Mesenchymal stem cell (in vitro differentiated cells and primary cell): ENCODE data around the gene TBC1D22A.

ENCODE experiments used
- DNase-seq: peaks from one replicate; pipeline ENCODE4 v3.0.0-alpha.2; 2013
- H2AFZ ChIP-seq: one replicate; pipeline ENCODE4 v1.6.1; 2013; ENCODE audit warnings: low read depth, mild to moderate bottlenecking, control low read depth, inconsistent platforms, low read length, moderate library complexity
- H2AK5ac ChIP-seq: 2 replicates; pipeline ENCODE4 v1.6.1; 2013; ENCODE audit warnings: low read length, moderate library complexity, mild to moderate bottlenecking, inconsistent platforms; ENCODE audit not compliant: severe bottlenecking
- H2BK120ac ChIP-seq: one replicate; pipeline ENCODE4 v1.6.1; 2013; ENCODE audit warnings: low read depth, mild to moderate bottlenecking, inconsistent platforms, low read length, moderate library complexity
- H2BK12ac ChIP-seq, 2 experiments: one replicate each; pipeline ENCODE4 v1.6.1; 2013; ENCODE audit warnings: inconsistent platforms in 2 of 2, low read length in 2 of 2, mild to moderate bottlenecking in 2 of 2, moderate library complexity in 2 of 2, control low read depth in 1 of 2
- H2BK15ac ChIP-seq: one replicate; pipeline ENCODE4 v1.6.1; 2013; ENCODE audit warnings: mild to moderate bottlenecking, low read depth, inconsistent platforms; ENCODE audit not compliant: poor library complexity, severe bottlenecking
- H2BK5ac ChIP-seq: 2 replicates; pipeline ENCODE4 v1.6.1; 2013; ENCODE audit warnings: low read depth, mild to moderate bottlenecking, low read length, control low read depth, inconsistent platforms; ENCODE audit not compliant: poor library complexity, severe bottlenecking
- H3K14ac ChIP-seq, 2 experiments: one replicate each; pipeline ENCODE4 v1.6.1; 2013; ENCODE audit warnings: inconsistent platforms in 2 of 2, low read length in 2 of 2, control low read depth in 1 of 2, mild to moderate bottlenecking in 1 of 2, moderate library complexity in 1 of 2
- H3K18ac ChIP-seq, 2 experiments: one replicate each; pipeline ENCODE4 v1.6.1; 2013; ENCODE audit warnings: inconsistent platforms in 2 of 2, low read length in 2 of 2, control low read depth in 1 of 2, low read depth in 1 of 2, mild to moderate bottlenecking in 1 of 2
- H3K23ac ChIP-seq, 2 experiments: one replicate each; pipeline ENCODE4 v1.6.1; 2013; ENCODE audit warnings: inconsistent platforms in 2 of 2, low read length in 2 of 2, mild to moderate bottlenecking in 2 of 2, moderate library complexity in 2 of 2, control low read depth in 1 of 2
- H3K27ac ChIP-seq: 2 replicates; pipeline ENCODE4 v1.5.1; 2013; ENCODE audit warnings: mild to moderate bottlenecking, moderate library complexity, low read length, control low read depth, inconsistent platforms; ENCODE audit not compliant: poor library complexity, severe bottlenecking
- H3K27me3 ChIP-seq, 2 experiments: 2 replicates each; pipeline versions ENCODE4 v1.6.1 to v1.7.0; 2013; ENCODE audit warnings: low read length in 2 of 2, mild to moderate bottlenecking in 2 of 2, moderate library complexity in 2 of 2, control low read depth in 1 of 2, inconsistent platforms in 1 of 2; ENCODE audit not compliant: control insufficient read depth in 1 of 2, insufficient read depth in 1 of 2
- H3K36me3 ChIP-seq, 2 experiments: 2 replicates each; pipeline versions ENCODE4 v1.6.1 to v1.7.0; 2013; ENCODE audit warnings: low read length in 2 of 2, control low read depth in 1 of 2, inconsistent platforms in 1 of 2, low read depth in 1 of 2, mild to moderate bottlenecking in 1 of 2; ENCODE audit not compliant: insufficient read depth in 2 of 2, control insufficient read depth in 1 of 2
- H3K4ac ChIP-seq, 2 experiments: one replicate each; pipeline ENCODE4 v1.6.1; 2013; ENCODE audit warnings: inconsistent platforms in 2 of 2, low read length in 2 of 2, mild to moderate bottlenecking in 2 of 2, moderate library complexity in 2 of 2, control low read depth in 1 of 2, low read depth in 1 of 2
- H3K4me1 ChIP-seq: 2 replicates; pipeline ENCODE4 v1.6.1; 2013; ENCODE audit warnings: low read depth, low read length, control low read depth; ENCODE audit not compliant: control insufficient read depth, insufficient read depth
- H3K4me2 ChIP-seq: 2 replicates; pipeline ENCODE4 v1.6.1; 2013; ENCODE audit warnings: low read length, mild to moderate bottlenecking, inconsistent platforms; ENCODE audit not compliant: poor library complexity, severe bottlenecking
- H3K4me3 ChIP-seq, 2 experiments: 2 replicates each; pipeline versions ENCODE4 v1.5.1 to v1.7.0; 2013; ENCODE audit warnings: low read length in 2 of 2, mild to moderate bottlenecking in 2 of 2, control low read depth in 1 of 2, low read depth in 1 of 2; ENCODE audit not compliant: insufficient read depth in 1 of 2
- H3K79me1 ChIP-seq: replicated peaks from 2 replicates; pipeline ENCODE4 v1.6.1; 2013; ENCODE audit warnings: mild to moderate bottlenecking, control low read depth, low read length, inconsistent platforms; ENCODE audit not compliant: poor library complexity, severe bottlenecking
- H3K9ac ChIP-seq: 2 replicates; pipeline ENCODE4 v1.7.0; 2013; ENCODE audit warnings: mild to moderate bottlenecking, low read length, moderate library complexity
- H3K9me3 ChIP-seq: 2 replicates; pipeline ENCODE4 v1.7.0; 2013; ENCODE audit warnings: mild to moderate bottlenecking, low read length; ENCODE audit not compliant: control insufficient read depth
- H4K8ac ChIP-seq: one replicate; pipeline ENCODE4 v1.6.1; 2013; ENCODE audit warnings: inconsistent platforms, mild to moderate bottlenecking, low read length, moderate library complexity
- H4K91ac ChIP-seq: one replicate; pipeline ENCODE4 v1.6.1; 2013; ENCODE audit warnings: mild to moderate bottlenecking, low read length, inconsistent platforms
- WGBS: methylation state at CpG from one replicate; pipeline ENCODE4 v1.1.7; 2013; ENCODE audit warnings: mixed read lengths; 5-methylcytosine and 5-hydroxymethylcytosine counted together

TBC1D22A gene

DNA sequence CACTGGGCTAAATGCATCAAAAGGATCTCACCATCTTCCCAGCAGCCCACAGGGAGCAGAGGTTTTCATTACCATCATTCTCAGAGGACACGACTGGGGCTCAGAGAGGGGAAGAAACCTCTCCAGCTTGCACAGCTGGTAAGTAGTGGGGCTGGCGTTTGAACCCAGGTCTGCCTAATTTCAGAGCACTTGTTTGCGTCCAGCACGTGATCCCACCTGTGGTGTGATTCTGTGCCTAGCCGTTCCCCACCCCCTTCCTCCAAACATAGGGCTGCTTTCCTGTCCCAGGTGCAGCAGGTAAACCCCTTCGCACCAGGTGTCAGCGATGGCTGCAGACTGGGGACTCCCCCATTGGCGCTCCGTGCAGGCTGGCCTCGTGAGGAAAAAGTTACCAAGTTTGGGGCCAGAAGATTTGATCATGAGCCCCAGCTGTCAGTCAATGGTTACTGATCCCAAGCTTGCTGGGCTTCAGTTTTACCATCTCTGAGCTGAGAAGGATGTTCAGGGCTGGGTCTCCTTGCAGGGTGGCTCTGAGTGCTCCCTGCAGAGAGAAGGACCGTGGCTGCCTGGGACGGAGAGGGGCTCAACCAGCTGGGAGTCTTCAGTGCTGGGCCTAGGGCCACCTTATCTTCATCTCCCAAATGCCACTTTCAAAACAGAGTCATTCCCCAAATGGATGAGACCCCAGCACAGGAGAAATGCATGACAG is 445.6 kb downstream of the TBC1D22A start:
- Histone ChIP-seq H4K91ac (no peak overlapping the region), H2BK15ac (no peak overlapping the region), H3K23ac (no peak overlapping the region), H3K27me3 (peaks cover 0 to 50% of the 10 kb centered on the region in 2 experiments), H3K14ac (no peak overlapping the region), H2AFZ (no peak overlapping the region), H3K4me3 (no peak overlapping the region), H3K4ac (no peak overlapping the region), H3K18ac (no peak overlapping the region), H3K4me1 (no peaks in the 10 kb centered on the region), H2AK5ac (no peak overlapping the region), H4K8ac (no peak overlapping the region), H2BK120ac (no peak overlapping the region), H3K4me2 (no peak overlapping the region), H3K36me3 (no peaks in the 10 kb centered on the region), H3K9me3 (peaks cover 6% of the 10 kb centered on the region), H2BK5ac (no peak overlapping the region), H3K27ac (no peak overlapping the region), H2BK12ac (no peak overlapping the region), H3K79me1 (no peaks in the 10 kb centered on the region), H3K9ac (no peak overlapping the region)
- WGBS, result 79% methylated on average over 12 of the region's 12 CpGs
- DNase-seq, result no peak

DNA sequence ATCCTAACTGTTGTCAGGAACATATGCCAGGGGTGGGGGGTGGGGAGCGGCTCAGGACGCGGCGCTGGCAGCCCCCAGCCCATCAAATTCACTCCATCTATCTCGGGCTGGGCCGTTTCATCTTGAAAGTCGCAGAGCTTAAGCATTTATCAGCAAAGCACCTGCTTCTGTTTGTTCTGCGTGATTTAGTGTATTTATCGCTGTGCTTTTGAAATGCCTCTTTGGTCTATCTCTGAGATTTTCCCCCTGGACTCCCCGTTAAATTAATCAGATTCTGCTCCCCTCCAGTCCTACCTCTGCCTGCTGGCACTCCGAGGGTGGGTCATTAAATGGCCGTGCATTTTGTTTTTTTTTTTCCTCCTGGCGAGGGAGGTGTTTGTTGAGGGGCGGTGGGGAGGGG is 446.2 kb downstream of the TBC1D22A start:
- 76% methylated on average over 13 of the region's 14 CpGs for WGBS
- Histone ChIP-seq H3K79me1 (no peaks in the 10 kb centered on the region), H3K4me2 (no peak overlapping the region), H2AK5ac (no peak overlapping the region), H3K23ac (no peak overlapping the region), H3K27me3 (peaks cover 0 to 44% of the 10 kb centered on the region in 2 experiments), H2BK120ac (no peak overlapping the region), H3K9ac (no peak overlapping the region), H3K9me3 (peaks cover 6% of the 10 kb centered on the region), H3K27ac (no peak overlapping the region), H3K4me1 (no peaks in the 10 kb centered on the region), H2BK15ac (no peak overlapping the region), H3K4me3 (no peak overlapping the region), H4K8ac (no peak overlapping the region), H3K4ac (no peak overlapping the region), H2BK12ac (no peak overlapping the region), H4K91ac (no peak overlapping the region), H3K18ac (no peak overlapping the region), H3K36me3 (no peaks in the 10 kb centered on the region), H3K14ac (no peak overlapping the region), H2BK5ac (no peak overlapping the region), H2AFZ (no peak overlapping the region)
- DNase-seq, result no peak

DNA sequence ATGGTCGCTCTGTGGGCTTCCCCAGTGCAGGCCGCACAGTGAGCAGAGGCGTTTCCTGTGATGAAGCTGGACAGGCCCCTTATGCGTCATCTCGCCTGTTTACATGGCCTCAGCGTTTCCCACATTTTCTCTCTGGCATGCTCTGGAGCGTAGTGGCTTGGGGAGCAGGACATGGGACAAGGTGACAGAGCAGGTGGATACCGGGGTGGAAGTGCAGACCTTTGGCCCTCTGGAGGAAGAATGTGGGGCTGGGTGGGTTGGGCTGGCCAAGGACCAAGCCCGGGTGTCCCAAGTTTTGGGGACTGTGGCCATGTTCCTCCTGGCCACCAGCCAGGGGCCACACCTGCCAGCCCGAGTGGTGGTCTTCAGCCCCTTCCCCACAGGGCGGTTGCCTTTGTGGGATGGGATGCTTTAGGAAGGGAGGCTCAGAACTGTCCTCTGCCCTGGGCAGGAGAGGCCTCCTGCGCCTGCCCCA is 446.6 kb downstream of the TBC1D22A start:
- Histone ChIP-seq H2AFZ (no peak overlapping the region), H3K14ac (no peak overlapping the region), H2BK12ac (no peak overlapping the region), H2AK5ac (no peak overlapping the region), H3K9ac (no peak overlapping the region), H3K18ac (no peak overlapping the region), H4K8ac (no peak overlapping the region), H2BK15ac (no peak overlapping the region), H3K27ac (no peak overlapping the region), H3K79me1 (no peaks in the 10 kb centered on the region), H4K91ac (no peak overlapping the region), H3K27me3 (peaks cover 0 to 42% of the 10 kb centered on the region in 2 experiments), H3K4me1 (no peaks in the 10 kb centered on the region), H3K4me3 (no peak overlapping the region), H2BK120ac (no peak overlapping the region), H3K9me3 (peaks cover 6% of the 10 kb centered on the region), H2BK5ac (no peak overlapping the region), H3K23ac (no peak overlapping the region), H3K36me3 (no peaks in the 10 kb centered on the region), H3K4ac (no peak overlapping the region), H3K4me2 (no peak overlapping the region)
- WGBS, result 78% methylated on average over 9 of the region's 12 CpGs
- DNase-seq, result no peak

DNA sequence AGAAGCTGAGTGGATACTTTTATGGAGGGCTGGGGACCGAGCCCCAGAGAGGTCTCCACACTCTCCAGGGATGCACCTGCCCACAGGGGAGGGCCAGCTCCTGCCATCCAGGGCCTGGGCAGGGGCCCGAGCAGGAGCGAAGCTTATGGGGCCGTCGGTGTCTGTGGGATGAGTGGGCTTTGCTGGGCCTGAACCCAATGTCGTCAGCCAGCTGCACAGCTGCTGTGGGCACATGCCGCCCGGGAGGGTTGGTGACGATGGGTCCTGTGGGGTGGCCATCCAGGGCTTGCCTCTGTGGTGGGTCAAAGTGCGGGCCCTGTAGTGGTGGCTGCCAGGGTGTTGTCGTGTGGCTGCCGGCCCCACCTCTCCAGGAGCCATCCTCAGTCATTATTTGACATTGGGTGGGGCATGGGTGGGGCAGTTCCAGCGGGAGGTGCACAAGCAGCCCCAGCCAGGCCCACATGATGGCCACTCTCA is 447.1 kb downstream of the TBC1D22A start:
- peaks cover 6% of the 10 kb centered on the region for H3K9me3 ChIP-seq
- H3K4ac ChIP-seq, result no peak overlapping the region
- no peak for DNase-seq

More for the DNA sequence above, 447.1 kb downstream of the TBC1D22A start:
- H3K23ac ChIP-seq, result no peak overlapping the region
- H3K4me1 ChIP-seq, result no peaks in the 10 kb centered on the region
- H3K79me1 ChIP-seq, result no peaks in the 10 kb centered on the region
- no peaks in the 10 kb centered on the region for H3K36me3 ChIP-seq
- no peak overlapping the region for H3K27ac ChIP-seq
- no peak overlapping the region for H3K9ac ChIP-seq
- no peak overlapping the region for H2AK5ac ChIP-seq
- no peak overlapping the region for H2AFZ ChIP-seq
- H2BK5ac ChIP-seq, result no peak overlapping the region
- no peak overlapping the region for H3K4me2 ChIP-seq
- H3K14ac ChIP-seq, result no peak overlapping the region
- H2BK15ac ChIP-seq, result no peak overlapping the region
- 77% methylated on average over 9 of the region's 13 CpGs for WGBS
- peaks cover 0 to 42% of the 10 kb centered on the region in 2 experiments for H3K27me3 ChIP-seq
- H4K91ac ChIP-seq, result no peak overlapping the region
- H3K18ac ChIP-seq, result no peak overlapping the region
- H2BK12ac ChIP-seq, result no peak overlapping the region
- H4K8ac ChIP-seq, result no peak overlapping the region
- H2BK120ac ChIP-seq, result no peak overlapping the region
- no peak overlapping the region for H3K4me3 ChIP-seq
